HG02642 (cell line): ENCODE measurements around the gene ROM1.
"Not testable (repeated sequence)": the region's sequence is repeated elsewhere in the genome, so short reads cannot be mapped to it uniquely, and the experiment has no call there.

ENCODE experiments used
- ATAC-seq: cut with Tn5 transposase; IDR thresholded peaks from one replicate; pipeline ENCODE4 v1.9.1; 2021; ENCODE audit warnings: mild to moderate bottlenecking; ENCODE audit not compliant: unreplicated experiment, poor library complexity

ROM1 gene

GRCh38 chr11:62585356-62585755, 27.7 kb upstream of the ROM1 start:
- not testable (repeated sequence) for ATAC-seq

- ATAC-seq, result no peak
These were observed 24.0 kb upstream of the ROM1 start for GRCh38 chr11:62588966-62589637.

DNA sequence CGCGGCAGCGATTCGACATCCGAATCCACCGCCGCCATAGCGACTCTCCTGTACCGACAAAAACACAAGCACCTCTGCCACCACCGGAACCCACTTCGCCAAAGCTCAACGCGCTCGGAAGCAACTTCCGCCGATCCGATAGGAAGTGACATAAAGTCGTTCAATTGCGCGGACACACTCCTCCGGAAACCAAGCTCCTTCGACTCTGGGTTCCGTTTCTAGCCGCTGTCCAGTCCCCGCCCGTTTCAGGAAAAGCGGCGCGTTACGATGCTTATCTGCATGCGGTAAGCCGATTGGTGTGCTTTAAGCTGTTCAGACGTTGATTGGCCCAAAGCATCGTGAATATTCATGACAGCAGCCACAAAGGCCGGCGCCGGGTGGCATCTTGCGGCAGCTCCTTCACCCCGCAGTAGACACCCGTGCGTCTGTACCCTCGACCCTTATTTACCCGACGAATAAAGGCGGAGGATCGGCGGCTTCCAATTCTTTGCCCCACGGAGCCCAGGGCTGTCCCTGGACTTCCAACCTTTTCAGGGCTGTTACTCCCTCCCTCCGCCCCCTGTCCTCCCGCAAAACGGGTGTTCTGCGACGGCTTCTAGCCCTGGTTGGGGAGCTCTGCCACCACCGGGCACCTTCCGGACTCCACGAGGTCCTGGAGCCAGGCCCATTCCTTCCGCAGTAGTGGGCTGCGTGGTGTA, 21.5 kb upstream of the ROM1 start, which contains the start of gene TUT1:
Gene TUT1, minus strand, starts transcription at position 76 of the 698 bp plus-strand sequence. Its CDS starts 38 bp downstream, at position 38.
- ATAC-seq, result peak; percentile 89

- peak; percentile 2 for ATAC-seq
These were observed 20.8 kb upstream of the ROM1 start for GRCh38 chr11:62592146-62592815.

GRCh38 chr11:62592989-62593421, 20.1 kb upstream of the ROM1 start:
- ATAC-seq, result no peak

GRCh38 chr11:62593434-62594044, 19.5 kb upstream of the ROM1 start:
- ATAC-seq, result no peak

DNA sequence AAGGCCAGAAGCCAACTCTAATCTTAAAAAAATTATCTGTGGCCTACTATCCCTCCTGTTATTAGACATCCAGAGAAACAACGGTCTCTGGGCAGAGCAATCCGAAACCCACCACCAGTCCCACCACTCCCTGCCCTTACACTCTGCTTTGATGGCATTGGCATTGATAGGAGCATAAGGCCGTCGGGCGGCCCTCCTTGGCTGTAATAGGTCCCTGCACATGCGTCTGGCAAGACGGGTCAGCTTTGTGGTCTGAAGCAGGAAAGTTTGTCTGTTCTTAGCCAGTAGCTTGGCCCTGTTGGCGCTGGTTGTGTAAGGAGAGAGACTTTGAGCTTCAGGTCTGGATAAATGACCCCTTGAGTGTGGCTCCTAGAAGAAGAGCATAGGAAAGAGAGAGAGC, 17.9 kb upstream of the ROM1 start:
- no peak for ATAC-seq

DNA sequence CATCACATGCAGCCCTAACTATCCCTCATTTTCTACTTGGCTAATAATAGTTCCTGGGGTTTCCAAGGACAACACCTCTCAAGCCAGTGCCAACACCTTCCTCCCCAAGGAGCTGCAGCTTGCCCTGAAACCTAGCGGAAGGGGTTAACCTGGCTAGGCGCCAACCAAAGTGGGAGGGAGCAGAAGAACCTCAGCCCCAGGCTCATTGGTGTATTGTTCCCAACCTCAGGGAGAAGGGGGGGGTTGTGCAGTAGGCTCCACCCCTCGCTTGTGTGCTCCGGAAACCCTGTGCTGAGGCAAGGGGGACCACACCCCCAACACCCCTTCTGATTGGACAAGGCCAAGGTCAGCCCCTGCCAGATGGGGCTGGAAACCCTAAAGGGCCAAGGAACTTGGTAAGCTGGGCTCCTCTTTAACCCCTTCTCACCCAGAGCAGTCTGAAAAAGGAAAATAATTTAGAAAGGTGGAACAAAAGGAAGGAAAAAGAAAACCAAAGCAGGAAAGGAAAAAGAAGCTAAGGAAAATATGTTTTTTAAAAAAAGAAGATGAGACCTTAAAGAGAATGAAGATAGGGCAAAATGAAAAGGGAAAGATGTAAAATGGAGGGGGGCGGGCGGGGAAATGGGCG, 13.9 kb upstream of the ROM1 start:
- ATAC-seq, result peak; percentile 50

GRCh38 chr11:62599901-62600300, 13.2 kb upstream of the ROM1 start:
- no peak for ATAC-seq

- ATAC-seq, result no peak
These were observed 12.5 kb upstream of the ROM1 start for GRCh38 chr11:62600367-62601121.

GRCh38 chr11:62601122-62601371, 12.0 kb upstream of the ROM1 start:
- no peak for ATAC-seq

DNA sequence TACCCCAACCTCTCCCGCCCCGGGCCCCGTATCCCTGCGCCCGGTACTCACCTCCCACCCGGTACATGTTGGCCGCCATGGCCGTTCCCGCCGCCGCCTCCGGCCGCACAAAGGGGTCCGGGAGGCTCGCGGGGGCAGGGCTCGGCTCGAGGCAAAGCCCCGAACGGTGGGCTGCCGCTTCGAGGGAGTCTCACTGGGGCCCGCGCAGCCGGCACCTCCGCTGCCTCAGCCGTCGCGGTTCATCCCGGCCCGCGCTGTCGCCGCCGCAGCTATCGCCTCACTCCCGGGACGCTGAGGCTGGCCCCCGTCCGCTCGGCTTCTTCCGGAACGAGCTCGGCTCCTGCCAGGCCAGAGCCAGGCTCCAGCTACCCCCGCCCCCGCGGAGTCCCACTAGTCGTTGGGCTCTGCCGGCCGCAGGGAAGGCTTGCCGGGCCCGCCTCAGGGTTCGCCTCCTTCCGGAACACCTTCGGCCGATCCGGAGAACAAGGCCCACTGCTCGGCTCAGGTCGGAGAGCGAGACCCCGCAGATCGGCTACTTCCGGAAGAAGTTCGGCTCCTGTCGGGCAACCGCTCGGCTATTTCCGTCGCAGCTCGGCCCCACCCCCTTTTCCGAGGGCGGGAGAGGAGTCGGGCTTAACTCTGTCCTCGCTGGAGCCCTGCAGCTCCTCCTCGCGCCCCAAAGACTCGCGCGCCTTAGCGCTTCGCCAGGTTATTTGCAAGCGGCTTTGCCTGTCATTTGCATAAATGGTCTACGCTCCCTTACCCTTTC, 11.5 kb upstream of the ROM1 start, which contains the start of gene MTA2:
Gene MTA2, minus strand, starts transcription at position 494 of the 769 bp plus-strand sequence. Its CDS starts 415 bp downstream, at position 79.
- ATAC-seq, result peak; percentile 78

DNA sequence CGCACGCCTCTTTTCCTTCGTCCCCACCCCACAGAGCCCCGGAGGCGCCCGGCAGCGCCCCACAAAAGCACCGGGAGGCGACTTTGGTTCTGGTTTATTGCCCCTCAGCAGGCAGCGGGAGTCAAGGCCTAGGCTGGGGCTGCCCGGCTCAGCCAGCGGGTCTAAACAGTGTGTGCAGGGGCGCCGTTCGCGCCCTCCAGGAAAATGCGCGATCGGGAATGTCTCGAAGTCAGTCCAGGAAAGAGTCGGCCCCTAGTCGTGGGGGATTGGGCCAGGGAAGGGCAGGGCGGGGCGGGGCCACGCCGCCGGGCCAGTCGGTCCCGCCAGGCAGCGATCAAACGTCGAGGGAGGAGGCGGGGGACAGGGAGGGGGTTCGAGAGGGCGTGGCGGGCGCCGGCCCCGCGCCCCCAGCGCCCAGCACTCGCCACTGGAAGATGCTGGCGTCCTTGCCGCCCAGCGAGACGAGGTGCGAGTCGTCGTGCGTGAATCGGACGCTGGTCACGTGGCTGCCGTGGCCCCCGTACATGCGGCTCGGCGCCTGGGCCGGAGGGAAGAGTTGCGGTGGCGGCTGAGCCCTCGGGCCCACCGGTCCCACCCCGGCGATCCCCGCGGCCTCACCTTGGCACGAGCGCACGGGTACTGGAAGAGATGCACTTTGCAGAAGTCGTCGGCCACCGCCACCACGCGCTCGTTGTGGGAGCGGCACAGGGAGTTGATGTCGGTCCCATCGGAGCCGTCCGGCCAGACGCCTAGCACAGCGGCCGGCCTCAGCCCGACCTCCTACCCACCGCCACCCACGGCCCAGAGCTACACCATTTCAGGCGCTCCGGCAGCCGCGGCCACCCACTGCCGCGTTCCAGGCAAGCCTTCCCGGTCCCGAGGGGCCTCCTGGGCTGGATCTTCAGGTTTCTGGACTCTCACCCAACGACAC, 10.7 kb upstream of the ROM1 start:
- ATAC-seq, result no peak

DNA sequence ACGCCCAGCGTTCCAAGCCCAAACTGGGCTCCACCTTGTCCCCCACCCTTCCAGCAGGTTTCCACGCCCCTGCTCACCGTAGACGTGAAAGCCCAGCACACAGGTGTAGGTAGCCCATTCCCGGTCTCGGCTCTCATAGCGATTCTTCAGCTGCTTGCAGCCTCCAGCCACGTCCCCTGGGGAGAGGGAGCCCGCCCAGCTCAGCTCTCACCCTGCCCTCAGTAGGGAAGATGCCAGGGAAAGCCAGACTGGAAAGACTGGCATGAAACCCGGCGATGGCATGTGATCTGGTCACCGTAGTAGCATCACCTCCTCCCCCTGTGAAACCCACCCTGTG, 10.0 kb upstream of the ROM1 start:
- no peak for ATAC-seq

DNA sequence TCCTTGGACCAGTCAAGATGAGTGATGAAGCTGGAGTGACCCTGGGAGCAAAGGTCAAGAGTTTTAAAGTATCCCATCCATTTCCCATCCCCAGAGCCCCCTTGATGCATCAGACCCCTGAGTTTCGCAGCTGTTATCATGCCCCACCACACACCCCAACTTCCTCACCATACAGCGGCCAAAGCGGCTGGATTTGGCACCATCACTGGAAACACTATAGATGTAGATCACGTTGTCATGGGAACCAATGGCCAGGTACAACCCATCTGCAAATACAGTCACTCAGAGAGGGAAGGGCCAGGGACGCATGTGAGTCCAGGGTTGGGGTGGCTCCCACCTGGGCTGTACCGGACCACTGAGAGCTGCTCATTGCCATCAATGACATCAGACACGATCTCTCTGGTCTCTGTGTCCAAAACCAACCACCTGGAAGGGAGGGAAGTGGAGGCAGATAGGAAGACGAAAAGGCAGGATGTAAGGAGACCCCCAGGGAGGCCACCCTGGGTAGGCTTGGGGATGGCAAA, 9.2 kb upstream of the ROM1 start:
- ATAC-seq, result no peak

DNA sequence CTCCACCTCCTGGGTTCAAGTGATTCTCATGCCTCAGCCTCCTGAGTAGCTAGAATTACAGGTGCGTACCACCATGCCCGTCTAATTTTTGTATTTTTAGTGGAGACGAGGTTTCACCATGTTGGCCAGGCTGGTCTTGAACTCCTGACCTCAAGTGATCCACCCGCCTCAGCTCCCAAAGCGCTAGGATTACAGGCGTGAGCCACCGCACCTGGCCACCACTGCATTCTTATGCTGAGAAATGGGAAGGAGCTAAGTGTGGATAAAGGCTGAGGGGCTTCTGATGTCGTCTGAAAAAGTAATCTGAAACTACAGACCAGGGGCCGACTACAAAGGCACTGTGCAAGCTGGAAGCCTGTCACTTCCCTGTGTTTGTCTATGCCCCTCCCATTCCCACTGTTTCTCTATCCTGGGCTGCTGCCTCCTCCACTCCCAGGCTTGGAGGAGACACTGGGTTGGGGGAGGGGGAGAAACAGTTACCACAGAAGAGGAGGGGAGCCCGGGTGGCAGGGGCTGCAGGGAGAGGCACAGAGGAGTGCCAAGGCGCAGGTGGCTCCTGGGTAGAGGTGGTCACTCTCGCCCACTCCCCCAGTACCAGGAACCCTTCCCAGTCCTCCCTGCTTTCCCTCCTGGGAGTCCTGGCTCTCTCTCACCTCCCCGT, 8.5 kb upstream of the ROM1 start:
- ATAC-seq, result no peak

GRCh38 chr11:62605467-62605866, 7.6 kb upstream of the ROM1 start:
- no peak for ATAC-seq
